Measurements from ENCODE around the gene MATK.
"Not testable (repeated sequence)": the region's sequence is repeated elsewhere in the genome, so short reads cannot be mapped to it uniquely, and the experiment has no call there.

The MATK gene

GRCh38 chr19:3785938-3786824 lies at the start of gene MATK:
TSS of gene MATK (minus strand) at chr19:3786381. CDS start at chr19:3785135, 1,246 bp downstream.
- DNase-seq: no peak

GRCh38 chr19:3835055-3835435 lies 48.9 kb upstream of the MATK start:
- DNase-seq: no peak

GRCh38 chr19:3834349-3835054 lies 48.3 kb upstream of the MATK start:
- DNase-seq: no peak

GRCh38 chr19:3833578-3834348 lies 47.6 kb upstream of the MATK start:
- no peak for DNase-seq

GRCh38 chr19:3832001-3832400 lies 45.8 kb upstream of the MATK start:
- no peak for DNase-seq

- no peak for DNase-seq
Observed at GRCh38 chr19:3831601-3832000, 45.4 kb upstream of the MATK start.

- DNase-seq: no peak
Observed at GRCh38 chr19:3830621-3831589, 44.7 kb upstream of the MATK start.

- DNase-seq: no peak
Observed at GRCh38 chr19:3827306-3827705, 41.1 kb upstream of the MATK start.

GRCh38 chr19:3826163-3826562 lies 40.0 kb upstream of the MATK start:
- no peak for DNase-seq

GRCh38 chr19:3825286-3825956 lies 39.2 kb upstream of the MATK start:
- no peak for DNase-seq

- DNase-seq: no peak
Observed at GRCh38 chr19:3823350-3823713, 37.2 kb upstream of the MATK start.

GRCh38 chr19:3822683-3823349 lies 36.6 kb upstream of the MATK start:
- DNase-seq: no peak

- peak; percentile 71 for DNase-seq
Observed at GRCh38 chr19:3821857-3822364, 35.7 kb upstream of the MATK start.

- no peak for DNase-seq
Observed at GRCh38 chr19:3821156-3821555, 35.0 kb upstream of the MATK start.

GRCh38 chr19:3819989-3820388 lies 33.8 kb upstream of the MATK start:
- DNase-seq: no peak

GRCh38 chr19:3818918-3819317 lies 32.7 kb upstream of the MATK start:
- no peak for DNase-seq

GRCh38 chr19:3818466-3818865 lies 32.3 kb upstream of the MATK start:
- no peak for DNase-seq

GRCh38 chr19:3817761-3818160 lies 31.6 kb upstream of the MATK start:
- DNase-seq: no peak

GRCh38 chr19:3816566-3817218 lies 30.5 kb upstream of the MATK start:
- DNase-seq: no peak

GRCh38 chr19:3816148-3816547 lies 30.0 kb upstream of the MATK start:
- not testable (repeated sequence) for DNase-seq
